NT2/D1 (cell line): ENCODE data around the gene SPATA12.

Experiments used
- DNase-seq: peaks from one replicate; pipeline ENCODE4 v3.0.0-alpha.2; 2011; ENCODE audit warnings: low read depth, low spot score
- H3K27me3 ChIP-seq: 2 replicates; pipeline ENCODE4 v1.6.0; 2011; ENCODE audit warnings: mild to moderate bottlenecking; ENCODE audit not compliant: insufficient read length, insufficient read depth
- H3K36me3 ChIP-seq: 2 replicates; pipeline ENCODE4 v1.6.1; 2011; ENCODE audit warnings: mild to moderate bottlenecking, low read length, mixed read lengths; ENCODE audit not compliant: insufficient read depth, insufficient read length
- H3K4me1 ChIP-seq: 2 replicates; pipeline ENCODE4 v1.5.1; 2011; ENCODE audit not compliant: insufficient read depth, insufficient read length
- H3K4me3 ChIP-seq: 2 replicates; pipeline ENCODE4 v1.5.1; 2011; ENCODE audit warnings: low read depth; ENCODE audit not compliant: insufficient read length
- H3K9ac ChIP-seq: 2 replicates; pipeline ENCODE4 v1.6.0; 2011; ENCODE audit warnings: low read depth; ENCODE audit not compliant: insufficient read length
- H3K9me3 ChIP-seq: 2 replicates; pipeline ENCODE4 v1.5.1; 2011; ENCODE audit warnings: mild to moderate bottlenecking, low read length; ENCODE audit not compliant: insufficient read depth
- SUZ12 ChIP-seq: IDR thresholded peaks from 2 replicates; pipeline ENCODE4 v1.6.1; 2011; ENCODE audit not compliant: insufficient read length, insufficient read depth; ENCODE audit errors: extremely low read depth
- YY1 ChIP-seq: IDR thresholded peaks from 2 replicates; pipeline ENCODE4 v1.6.1; 2011; ENCODE audit not compliant: insufficient read length, insufficient read depth
- ZNF274 ChIP-seq: IDR thresholded peaks from 2 replicates; pipeline ENCODE4 v1.6.1; 2011; ENCODE audit warnings: mild to moderate bottlenecking, low read depth, low read length

The SPATA12 gene

GRCh38 chr3:57098418-57099310 lies 38.2 kb downstream of the SPATA12 start:
- Histone ChIP-seq H3K9ac (no peak overlapping the region), H3K4me3 (no peak overlapping the region), H3K9me3 (no peaks in the 10 kb centered on the region), H3K27me3 (no peaks in the 10 kb centered on the region), H3K36me3 (peaks cover 88% of the 10 kb centered on the region), H3K4me1 (peaks cover 2% of the 10 kb centered on the region)
- no peak for DNase-seq
- TF ChIP-seq YY1: no peak
- no peak for TF ChIP-seq ZNF274
- no peak for TF ChIP-seq SUZ12

- no peak overlapping the region for H3K4me3 ChIP-seq
- H3K9ac ChIP-seq: no peak overlapping the region
- DNase-seq: peak; percentile 63
- H3K27me3 ChIP-seq: no peaks in the 10 kb centered on the region
- peaks cover 85% of the 10 kb centered on the region for H3K36me3 ChIP-seq
- TF ChIP-seq YY1 (no peak), SUZ12 (no peak), ZNF274 (no peak)
- H3K4me1 ChIP-seq: no peaks in the 10 kb centered on the region
- no peaks in the 10 kb centered on the region for H3K9me3 ChIP-seq
These were observed 39.7 kb downstream of the SPATA12 start for GRCh38 chr3:57100046-57100695.

GRCh38 chr3:57105585-57105984 lies 45.1 kb downstream of the SPATA12 start:
- Histone ChIP-seq H3K27me3 (no peaks in the 10 kb centered on the region), H3K4me3 (no peak overlapping the region), H3K4me1 (no peaks in the 10 kb centered on the region), H3K36me3 (peaks cover 74% of the 10 kb centered on the region), H3K9me3 (no peaks in the 10 kb centered on the region), H3K9ac (no peak overlapping the region)
- no peak for TF ChIP-seq SUZ12
- no peak for DNase-seq

GRCh38 chr3:57108684-57109083 lies 48.2 kb downstream of the SPATA12 start:
- no peak overlapping the region for H3K4me3 ChIP-seq
- H3K9ac ChIP-seq: no peak overlapping the region
- TF ChIP-seq YY1 (no peak), ZNF274 (no peak), SUZ12 (no peak)
- H3K27me3 ChIP-seq: no peaks in the 10 kb centered on the region
- peaks cover 59% of the 10 kb centered on the region for H3K36me3 ChIP-seq
- no peaks in the 10 kb centered on the region for H3K9me3 ChIP-seq
- DNase-seq: no peak
- H3K4me1 ChIP-seq: no peaks in the 10 kb centered on the region

GRCh38 chr3:57109437-57110199 lies 49.2 kb downstream of the SPATA12 start:
- Histone ChIP-seq H3K27me3 (no peaks in the 10 kb centered on the region), H3K36me3 (peaks cover 62% of the 10 kb centered on the region), H3K4me3 (no peak overlapping the region), H3K9me3 (no peaks in the 10 kb centered on the region), H3K4me1 (no peaks in the 10 kb centered on the region), H3K9ac (no peak overlapping the region)
- DNase-seq: no peak
- TF ChIP-seq ZNF274 (no peak), YY1 (no peak)

- no peak for TF ChIP-seq SUZ12
- TF ChIP-seq ZNF274: no peak
- Histone ChIP-seq H3K4me3 (no peak overlapping the region), H3K4me1 (no peaks in the 10 kb centered on the region), H3K9me3 (no peaks in the 10 kb centered on the region), H3K9ac (no peak overlapping the region), H3K36me3 (peaks cover 59% of the 10 kb centered on the region), H3K27me3 (no peaks in the 10 kb centered on the region)
- DNase-seq: no peak
These were observed 49.8 kb downstream of the SPATA12 start for GRCh38 chr3:57110214-57110613.

- H3K4me1 ChIP-seq: no peaks in the 10 kb centered on the region
- H3K27me3 ChIP-seq: no peaks in the 10 kb centered on the region
- TF ChIP-seq SUZ12 (no peak), YY1 (no peak), ZNF274 (no peak)
- H3K4me3 ChIP-seq: no peak overlapping the region
- DNase-seq: no peak
- peaks cover 55% of the 10 kb centered on the region for H3K36me3 ChIP-seq
- no peak overlapping the region for H3K9ac ChIP-seq
- H3K9me3 ChIP-seq: no peaks in the 10 kb centered on the region
These were observed 50.3 kb downstream of the SPATA12 start for GRCh38 chr3:57110798-57111197.
